Measurements from ENCODE around the gene GPBP1. TPM values are rescaled to one million over a fixed set of nuclear protein-coding genes. Genes with fewer than 3 reads are reported as not detected.
"Not testable (repeated sequence)": the region's sequence is repeated elsewhere in the genome, so short reads cannot be mapped to it uniquely, and the experiment has no call there.

GPBP1 gene
- total RNA-seq, 2 donors from 2014 or later, result 88.3 to 91.1 TPM

DNA sequence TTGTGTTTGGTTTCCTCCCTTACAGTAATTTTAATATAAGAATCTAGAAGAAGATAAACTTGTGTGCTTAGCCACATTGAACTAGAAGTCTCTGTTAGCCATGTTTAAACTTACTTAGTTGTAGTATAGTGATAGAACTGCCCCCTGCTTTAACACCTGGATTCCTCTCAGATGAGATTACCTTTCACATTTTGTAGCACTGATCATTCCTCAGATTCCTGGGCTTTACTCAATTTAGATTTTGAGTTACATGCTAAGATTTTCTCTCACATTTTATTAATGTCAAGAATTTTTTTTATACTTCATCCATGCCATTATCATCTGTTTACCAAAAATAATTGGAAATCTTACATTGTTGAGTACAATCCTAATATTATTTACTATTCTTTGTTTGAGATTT, 70.5 kb downstream of the GPBP1 start:
- Mint-ChIP-seq H3K27me3 (no peaks in the 10 kb centered on the region), H3K27ac (peak overlapping the region; percentile 75 to 93), H3K9me3 (no peaks in the 10 kb centered on the region), H3K4me1 (ENCODE audit: low read depth in 2 of 2) (peaks cover 17 to 28% of the 10 kb centered on the region in 2 donors), H3K4me3 (no peak overlapping the region), H3K36me3 (peaks cover 11% of the 10 kb centered on the region)
- no peak for DNase-seq (ENCODE audit: low spot score)
- no peak for ATAC-seq

DNA sequence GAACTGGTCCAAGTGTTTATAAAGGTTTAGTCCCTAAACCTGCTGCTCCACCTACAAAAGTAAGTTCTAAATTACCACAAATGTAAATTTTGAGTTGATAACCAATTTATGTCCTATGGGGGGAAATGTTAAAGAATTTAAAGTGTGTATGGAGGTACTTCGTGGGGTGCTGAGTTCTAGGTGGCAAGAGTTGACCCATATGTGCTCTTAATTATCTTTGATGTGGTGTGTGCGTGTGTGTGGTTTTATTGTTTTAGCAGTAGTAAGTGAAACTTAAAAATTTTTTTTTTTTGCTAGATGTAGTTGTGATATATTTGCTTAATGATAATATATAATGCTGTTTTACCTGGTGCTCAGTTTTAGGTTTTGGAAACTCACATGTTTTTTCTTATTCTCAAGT, 72.6 kb downstream of the GPBP1 start:
- Mint-ChIP-seq H3K27me3 (no peaks in the 10 kb centered on the region), H3K36me3 (peaks cover 22% of the 10 kb centered on the region), H3K9me3 (no peaks in the 10 kb centered on the region), H3K4me1 (ENCODE audit: low read depth in 2 of 2) (peaks cover 18 to 28% of the 10 kb centered on the region in 2 donors), H3K27ac (peak overlapping the region in 1 of 2 donors; percentile 58), H3K4me3 (no peak overlapping the region)
- ATAC-seq (no peak), DNase-seq (ENCODE audit: low spot score) (no peak)

DNA sequence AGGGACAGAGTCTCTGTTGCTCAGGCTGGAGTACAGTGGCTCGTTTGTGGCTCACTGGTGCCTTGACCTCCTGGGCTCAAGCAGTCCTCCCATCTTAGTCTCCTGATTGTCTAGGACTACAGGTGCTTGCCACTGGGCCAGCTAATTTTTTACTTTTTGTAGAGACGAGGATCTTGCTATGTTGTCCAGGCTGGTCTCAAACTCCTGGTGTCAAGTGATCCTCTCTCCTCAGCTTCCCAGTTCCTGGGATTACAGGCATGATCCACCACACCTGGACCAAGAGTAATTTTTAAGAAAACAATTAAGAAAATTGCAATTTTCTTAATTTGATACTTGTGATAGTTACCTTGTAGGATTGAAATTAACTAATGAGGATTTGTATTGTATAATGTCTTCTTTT, 73.9 kb downstream of the GPBP1 start:
- Mint-ChIP-seq H3K9me3 (no peaks in the 10 kb centered on the region), H3K4me1 (ENCODE audit: low read depth in 2 of 2) (peaks cover 21 to 28% of the 10 kb centered on the region in 2 donors), H3K4me3 (no peak overlapping the region), H3K36me3 (peaks cover 26% of the 10 kb centered on the region), H3K27me3 (no peaks in the 10 kb centered on the region), H3K27ac (no peak overlapping the region)
- no peak for ATAC-seq
- no peak for DNase-seq (ENCODE audit: low spot score)

DNA sequence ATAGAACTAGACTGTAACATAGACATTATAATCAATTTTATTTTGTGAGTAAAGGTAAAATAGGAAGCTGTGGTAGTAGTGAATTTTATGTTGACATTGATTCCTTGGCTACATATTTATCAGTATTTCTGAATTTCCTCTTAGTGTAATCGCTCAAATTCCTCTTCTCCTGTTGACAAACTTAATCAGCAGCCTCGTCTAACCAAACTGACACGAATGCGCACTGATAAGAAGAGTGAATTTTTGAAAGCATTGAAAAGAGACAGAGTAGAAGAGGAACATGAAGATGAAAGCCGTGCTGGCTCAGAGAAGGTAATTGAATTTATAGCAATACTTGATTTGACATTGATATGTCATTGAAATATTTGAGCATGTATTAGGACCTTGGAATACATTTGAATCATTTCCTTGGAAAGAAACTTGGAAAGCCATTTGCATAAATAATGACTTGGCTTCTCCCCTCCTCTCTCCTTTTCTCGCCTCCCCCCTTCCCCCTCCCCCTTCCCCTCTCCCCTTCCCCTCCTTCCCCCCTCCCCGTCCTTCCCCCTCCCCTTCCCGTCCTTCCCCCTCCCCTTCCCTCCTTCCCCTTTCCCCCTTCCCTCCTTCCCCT, 75.5 kb downstream of the GPBP1 start:
- Mint-ChIP-seq H3K9me3 (no peaks in the 10 kb centered on the region), H3K36me3 (peaks cover 26% of the 10 kb centered on the region), H3K27me3 (no peaks in the 10 kb centered on the region), H3K4me1 (ENCODE audit: low read depth in 2 of 2) (peaks cover 9 to 15% of the 10 kb centered on the region in 2 donors), H3K27ac (peak overlapping the region; percentile 35 to 62), H3K4me3 (no peak overlapping the region)
- no peak for DNase-seq (ENCODE audit: low spot score)
- no peak for ATAC-seq

DNA sequence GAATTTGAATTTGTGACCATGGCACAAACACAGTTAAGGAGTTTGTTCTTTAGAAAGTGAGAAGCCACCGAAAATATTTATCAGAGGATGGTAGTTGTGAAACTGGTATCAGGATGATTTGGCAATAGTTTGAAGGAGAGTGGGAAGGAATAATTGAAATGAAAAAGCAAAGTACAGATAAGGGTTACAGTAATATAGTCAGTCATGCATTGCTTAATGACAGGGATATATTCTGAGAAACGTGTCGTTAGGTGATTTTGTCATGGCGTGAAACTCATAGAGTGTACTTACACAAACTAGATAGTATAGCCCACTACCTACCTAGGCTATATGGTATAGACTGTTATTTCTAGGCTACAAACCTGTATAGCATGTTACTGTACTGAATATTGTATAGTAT, 84.2 kb downstream of the GPBP1 start:
- Mint-ChIP-seq H3K36me3 (peaks cover 37% of the 10 kb centered on the region), H3K4me1 (ENCODE audit: low read depth in 2 of 2) (peaks cover 29 to 38% of the 10 kb centered on the region in 2 donors), H3K4me3 (no peak overlapping the region), H3K27ac (peak overlapping the region; percentile 11 to 16), H3K27me3 (no peaks in the 10 kb centered on the region), H3K9me3 (no peaks in the 10 kb centered on the region)
- no peak for DNase-seq (ENCODE audit: low spot score)
- ATAC-seq, result peak in 1 of 2 donors; percentile 71

DNA sequence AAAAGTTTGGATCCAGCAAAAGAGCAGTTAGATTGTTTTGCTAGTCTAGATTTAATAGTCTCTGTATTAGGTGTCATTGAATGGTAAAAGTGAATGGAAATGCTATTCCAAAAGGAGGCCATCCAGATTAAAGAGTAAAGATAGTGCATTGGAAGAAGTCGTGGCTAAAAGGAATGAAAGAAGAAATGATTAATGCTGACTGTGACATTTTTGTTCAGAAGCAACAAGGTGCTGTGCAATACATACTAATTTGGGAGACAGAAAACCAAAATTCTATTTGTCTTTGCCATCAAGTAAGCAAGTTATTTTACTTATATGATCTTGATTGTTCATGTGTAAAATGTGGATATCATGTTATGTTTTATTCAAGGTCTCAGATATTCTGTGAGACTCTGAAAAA, 85.1 kb downstream of the GPBP1 start:
- Mint-ChIP-seq H3K27ac (peak overlapping the region in 1 of 2 donors; percentile 35), H3K36me3 (peaks cover 42% of the 10 kb centered on the region)

DNA sequence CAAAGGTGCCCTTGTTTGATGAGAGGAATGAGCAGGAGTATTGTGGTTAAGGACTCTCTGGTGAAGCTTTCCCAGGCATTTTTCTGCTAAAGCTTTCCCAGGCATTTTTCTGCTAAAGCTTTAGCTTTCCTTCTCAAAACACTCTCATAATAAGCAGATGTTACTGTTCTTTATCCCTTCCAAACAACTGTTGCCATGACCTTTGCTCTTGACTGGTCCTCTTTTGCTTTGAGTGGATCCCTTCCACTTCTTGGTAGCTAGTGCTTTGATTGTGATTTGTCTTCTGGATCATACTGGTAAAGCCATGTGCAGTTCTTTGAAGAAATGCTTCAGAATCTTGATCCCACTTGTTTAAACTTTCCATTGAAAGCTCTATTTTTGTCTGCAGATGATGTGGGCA, 85.8 kb downstream of the GPBP1 start:
- peaks cover 42% of the 10 kb centered on the region for H3K36me3 Mint-ChIP-seq
- no peak for ATAC-seq

More for the DNA sequence above, 85.1 kb downstream of the GPBP1 start:
- ATAC-seq (no peak), DNase-seq (ENCODE audit: low spot score) (no peak)
- Mint-ChIP-seq H3K4me3 (no peak overlapping the region), H3K9me3 (no peaks in the 10 kb centered on the region), H3K27me3 (no peaks in the 10 kb centered on the region), H3K4me1 (ENCODE audit: low read depth in 2 of 2) (peaks cover 31 to 41% of the 10 kb centered on the region in 2 donors)

DNA sequence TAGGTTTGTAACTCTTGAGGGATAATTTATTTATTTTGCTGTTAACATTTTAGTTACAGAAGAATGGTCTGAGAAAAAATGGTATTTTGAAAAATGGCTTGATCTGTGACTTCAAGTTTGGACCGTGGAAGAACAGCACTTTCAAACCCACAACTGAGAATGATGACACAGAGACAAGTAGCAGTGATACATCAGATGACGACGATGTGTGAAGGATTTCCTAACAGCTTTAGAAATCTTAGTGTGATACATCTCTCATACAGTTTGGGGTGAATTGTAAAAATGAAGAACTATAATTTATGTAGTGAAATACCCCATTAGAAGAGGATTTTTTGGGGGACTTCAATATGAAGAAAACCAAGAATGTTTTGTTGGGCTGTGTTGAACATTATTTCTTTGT, 88.7 kb downstream of the GPBP1 start:
- ATAC-seq, result peak; percentile 77 to 80
- peaks cover 37% of the 10 kb centered on the region for H3K36me3 Mint-ChIP-seq
- H3K27ac Mint-ChIP-seq, result peak overlapping the region; percentile 33 to 36
- no peak overlapping the region for H3K4me3 Mint-ChIP-seq
- H3K27me3 Mint-ChIP-seq, result no peaks in the 10 kb centered on the region
- no peaks in the 10 kb centered on the region for H3K9me3 Mint-ChIP-seq
- peaks cover 27 to 38% of the 10 kb centered on the region in 2 donors for H3K4me1 Mint-ChIP-seq (ENCODE audit: low read depth in 2 of 2)
- no peak for DNase-seq (ENCODE audit: low spot score)

More for the DNA sequence above, 85.8 kb downstream of the GPBP1 start:
- no peaks in the 10 kb centered on the region for H3K27me3 Mint-ChIP-seq
- H3K4me3 Mint-ChIP-seq, result no peak overlapping the region
- peaks cover 31 to 41% of the 10 kb centered on the region in 2 donors for H3K4me1 Mint-ChIP-seq (ENCODE audit: low read depth in 2 of 2)
- no peaks in the 10 kb centered on the region for H3K9me3 Mint-ChIP-seq
- peak overlapping the region in 1 of 2 donors; percentile 62 for H3K27ac Mint-ChIP-seq
- no peak for DNase-seq (ENCODE audit: low spot score)

DNA sequence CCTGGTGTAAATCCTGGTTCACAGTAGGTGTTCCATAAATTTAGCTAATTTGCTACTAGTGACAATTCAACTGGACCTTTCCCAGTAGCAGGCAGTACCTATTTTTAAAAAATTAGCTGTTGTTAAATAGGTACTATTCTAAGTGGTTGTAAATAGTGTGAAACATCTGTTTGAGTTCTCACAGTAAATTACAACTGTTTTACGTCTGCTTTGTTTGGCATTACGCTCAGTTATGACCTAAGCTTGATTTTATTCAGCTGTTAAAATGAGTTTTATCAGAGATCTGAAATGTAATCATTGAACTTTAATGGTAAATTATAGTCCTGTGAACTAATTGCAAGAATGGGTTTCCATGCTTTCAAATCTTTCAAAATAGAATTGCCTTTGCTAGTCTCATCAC, 93.9 kb downstream of the GPBP1 start:
- Mint-ChIP-seq H3K4me1 (ENCODE audit: low read depth in 2 of 2) (peaks cover 5 to 8% of the 10 kb centered on the region in 2 donors), H3K27me3 (peaks cover 0 to 2% of the 10 kb centered on the region in 2 donors)

DNA sequence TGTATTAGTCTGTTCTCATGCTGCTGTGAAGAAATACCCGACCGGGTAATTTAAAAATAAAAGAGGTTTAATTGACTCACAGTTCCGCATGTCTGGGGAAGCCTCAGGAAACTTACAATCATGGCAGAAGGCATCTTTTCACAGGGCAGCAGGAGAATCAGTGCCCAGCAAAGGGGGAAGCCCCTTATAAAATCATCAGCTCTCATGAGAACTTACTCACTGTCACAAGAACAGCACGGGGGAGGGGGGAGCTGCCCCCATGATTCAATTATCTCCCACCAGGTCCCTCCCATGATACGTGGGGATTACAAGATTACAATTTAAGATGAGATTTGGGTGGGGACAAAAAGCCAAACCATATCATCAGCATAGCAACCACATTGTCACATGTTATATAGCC, 102.5 kb downstream of the GPBP1 start:
- Mint-ChIP-seq H3K4me3 (no peak overlapping the region), H3K27ac (no peak overlapping the region)

More for the DNA sequence above, 93.9 kb downstream of the GPBP1 start:
- peaks cover 7% of the 10 kb centered on the region for H3K36me3 Mint-ChIP-seq
- no peak overlapping the region for H3K4me3 Mint-ChIP-seq
- ATAC-seq (no peak), DNase-seq (ENCODE audit: low spot score) (no peak)
- H3K27ac Mint-ChIP-seq, result no peak overlapping the region
- H3K9me3 Mint-ChIP-seq, result no peaks in the 10 kb centered on the region

DNA sequence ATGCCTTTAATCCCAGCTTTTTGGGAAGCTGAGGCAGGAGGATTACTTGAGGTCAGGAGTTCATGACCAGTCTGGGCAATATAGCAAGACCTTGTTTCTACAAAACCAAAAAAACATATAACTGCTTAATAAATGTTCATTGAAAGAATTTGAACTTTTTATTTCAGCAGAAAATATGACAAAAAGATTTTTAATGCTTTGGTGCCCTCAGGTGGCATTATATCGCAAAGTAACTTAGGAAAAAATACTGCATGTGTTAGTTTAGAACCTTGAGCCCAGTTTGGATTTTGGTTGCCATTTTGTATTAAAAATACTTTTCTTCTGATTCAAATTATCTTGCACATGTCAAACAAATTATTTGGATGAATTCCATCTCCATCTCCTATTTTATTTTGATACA, 103.2 kb downstream of the GPBP1 start:
- Mint-ChIP-seq H3K4me3 (no peak overlapping the region), H3K36me3 (no peaks in the 10 kb centered on the region), H3K9me3 (no peaks in the 10 kb centered on the region), H3K27me3 (peaks cover 5 to 6% of the 10 kb centered on the region in 2 donors), H3K4me1 (ENCODE audit: low read depth in 2 of 2) (no peaks in the 10 kb centered on the region), H3K27ac (no peak overlapping the region)
- DNase-seq (ENCODE audit: low spot score) (no peak), ATAC-seq (no peak)

More for the DNA sequence above, 102.5 kb downstream of the GPBP1 start:
- peaks cover 5 to 6% of the 10 kb centered on the region in 2 donors for H3K27me3 Mint-ChIP-seq
- no peaks in the 10 kb centered on the region for H3K4me1 Mint-ChIP-seq (ENCODE audit: low read depth in 2 of 2)
- no peaks in the 10 kb centered on the region for H3K9me3 Mint-ChIP-seq
- H3K36me3 Mint-ChIP-seq, result no peaks in the 10 kb centered on the region
- ATAC-seq (no peak), DNase-seq (ENCODE audit: low spot score) (no peak)

DNA sequence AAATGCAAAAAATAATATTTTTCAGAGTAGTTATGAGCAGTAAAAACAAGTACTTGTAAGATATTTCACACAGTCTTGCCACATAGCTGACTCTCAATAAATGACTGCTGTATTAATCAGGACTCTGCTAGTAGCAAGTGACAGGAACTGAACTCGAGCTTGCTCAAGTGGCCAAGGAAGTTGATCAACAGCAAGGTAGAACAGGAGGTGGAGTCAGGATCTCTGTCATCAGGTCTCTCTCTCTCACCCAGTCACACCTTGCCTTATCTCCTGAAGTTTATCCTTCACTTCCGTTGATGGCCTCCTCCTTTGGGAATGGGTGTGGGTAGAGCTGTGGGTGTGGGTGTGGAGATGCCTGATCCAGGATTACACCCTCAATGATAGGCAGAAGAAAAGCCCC, 107.0 kb downstream of the GPBP1 start:
- Mint-ChIP-seq H3K27me3 (peaks cover 7 to 11% of the 10 kb centered on the region in 2 donors), H3K4me1 (ENCODE audit: low read depth in 2 of 2) (no peaks in the 10 kb centered on the region), H3K9me3 (no peaks in the 10 kb centered on the region), H3K27ac (no peak overlapping the region), H3K4me3 (no peak overlapping the region), H3K36me3 (no peaks in the 10 kb centered on the region)
- ATAC-seq (no peak), DNase-seq (ENCODE audit: low spot score) (no peak)

DNA sequence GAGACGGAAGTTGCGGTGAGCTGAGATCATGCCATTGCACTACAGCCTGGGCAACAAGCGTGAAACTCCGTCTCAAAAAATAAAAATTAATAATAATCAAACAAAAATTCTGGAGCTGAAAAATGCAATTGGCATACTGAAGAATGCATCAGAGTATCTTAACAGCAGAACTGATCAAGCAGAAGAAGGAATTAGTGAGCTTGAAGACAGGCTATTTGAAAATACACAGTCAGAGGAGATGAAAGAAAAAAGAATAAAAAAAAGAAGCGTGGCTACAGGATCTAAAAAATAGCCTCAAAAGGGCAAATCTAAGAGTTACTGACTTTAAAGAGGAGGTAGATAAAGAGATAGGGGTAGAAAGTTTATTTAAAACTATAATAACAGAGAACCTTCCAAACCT, 111.2 kb downstream of the GPBP1 start:
- not testable (repeated sequence) for ATAC-seq; H3K36me3 Mint-ChIP-seq; H3K27ac Mint-ChIP-seq; H3K9me3 Mint-ChIP-seq; DNase-seq (ENCODE audit: low spot score); H3K4me3 Mint-ChIP-seq; H3K4me1 Mint-ChIP-seq (ENCODE audit: low read depth in 2 of 2)
- peaks cover 17 to 18% of the 10 kb centered on the region in 2 donors for H3K27me3 Mint-ChIP-seq

DNA sequence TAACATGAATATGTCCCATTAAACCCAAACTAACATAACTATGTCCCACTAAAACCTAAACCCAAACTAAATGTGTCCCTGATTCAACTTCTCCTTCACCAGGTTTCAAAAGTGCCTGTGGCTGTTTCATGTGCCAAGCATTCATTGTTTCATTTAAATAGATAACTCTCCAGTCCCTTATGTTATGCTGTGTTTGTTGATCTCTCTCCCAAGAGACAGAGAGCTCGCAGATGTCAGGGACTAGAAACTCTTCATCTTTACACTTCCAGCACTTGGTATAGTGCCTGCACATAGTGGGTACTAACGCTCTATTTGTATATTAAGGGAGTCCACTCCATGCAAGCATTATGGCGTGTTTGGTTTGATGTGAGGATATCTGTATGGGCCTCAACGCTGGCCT, 118.0 kb downstream of the GPBP1 start:
- Mint-ChIP-seq H3K9me3 (no peaks in the 10 kb centered on the region), H3K27ac (no peak overlapping the region), H3K4me3 (no peak overlapping the region), H3K27me3 (peaks cover 8 to 11% of the 10 kb centered on the region in 2 donors), H3K4me1 (ENCODE audit: low read depth in 2 of 2) (no peaks in the 10 kb centered on the region), H3K36me3 (no peaks in the 10 kb centered on the region)
- DNase-seq (ENCODE audit: low spot score) (no peak), ATAC-seq (no peak)

DNA sequence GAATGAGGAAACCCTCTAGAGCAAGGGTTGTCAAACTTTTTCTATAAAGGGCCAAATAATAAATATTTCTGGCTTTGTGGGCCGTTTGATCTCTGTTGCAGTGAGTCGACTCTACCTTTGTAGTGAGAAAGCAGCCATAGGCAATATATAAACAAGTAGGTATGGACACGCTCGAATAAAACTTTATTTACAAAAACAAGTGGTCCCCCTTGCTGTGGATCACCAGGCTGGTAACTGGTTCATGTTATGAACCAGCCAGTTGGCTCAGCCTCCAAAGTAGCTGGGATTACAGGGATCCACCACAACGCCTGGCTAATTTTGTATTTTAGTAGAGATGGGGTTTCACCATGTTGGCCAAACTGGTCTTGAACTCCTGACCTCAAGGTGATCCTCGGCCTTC, 118.5 kb downstream of the GPBP1 start:
- no peak for ATAC-seq
- H3K4me3 Mint-ChIP-seq, result no peak overlapping the region
- H3K27ac Mint-ChIP-seq, result no peak overlapping the region
- no peaks in the 10 kb centered on the region for H3K4me1 Mint-ChIP-seq (ENCODE audit: low read depth in 2 of 2)
- no peaks in the 10 kb centered on the region for H3K36me3 Mint-ChIP-seq
- DNase-seq (ENCODE audit: low spot score), result no peak
- no peaks in the 10 kb centered on the region for H3K9me3 Mint-ChIP-seq
- H3K27me3 Mint-ChIP-seq, result peaks cover 8 to 11% of the 10 kb centered on the region in 2 donors
